HG02642 (cell line): ENCODE measurements around the gene MILR1.
"Not testable (repeated sequence)": the region's sequence is repeated elsewhere in the genome, so short reads cannot be mapped to it uniquely, and the experiment has no call there.

Experiments used
- ATAC-seq: cut with Tn5 transposase; IDR thresholded peaks from one replicate; pipeline ENCODE4 v1.9.1; 2021; ENCODE audit warnings: mild to moderate bottlenecking; ENCODE audit not compliant: unreplicated experiment, poor library complexity

MILR1 gene

DNA sequence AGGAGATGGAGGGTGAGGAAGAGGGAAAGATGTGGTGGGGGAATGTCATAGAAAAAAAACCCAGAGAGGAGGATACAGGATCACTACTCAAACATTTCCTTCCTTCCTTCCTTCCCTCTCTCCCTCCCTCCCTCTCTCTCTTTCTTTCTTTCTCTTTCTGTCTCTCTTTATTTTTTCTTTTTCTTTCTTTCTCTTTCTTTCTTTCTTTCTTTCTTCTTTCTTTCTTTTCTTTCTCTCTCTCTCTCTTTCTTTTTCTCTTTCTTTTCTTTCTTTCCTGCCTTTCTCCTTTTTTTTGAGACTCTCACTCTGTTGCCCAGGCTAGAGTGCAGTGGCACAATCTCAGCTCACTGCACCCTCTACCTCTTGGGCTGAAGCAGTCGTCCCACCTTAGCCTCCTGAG, 17.9 kb downstream of the MILR1 start:
- ATAC-seq, result not testable (repeated sequence)

DNA sequence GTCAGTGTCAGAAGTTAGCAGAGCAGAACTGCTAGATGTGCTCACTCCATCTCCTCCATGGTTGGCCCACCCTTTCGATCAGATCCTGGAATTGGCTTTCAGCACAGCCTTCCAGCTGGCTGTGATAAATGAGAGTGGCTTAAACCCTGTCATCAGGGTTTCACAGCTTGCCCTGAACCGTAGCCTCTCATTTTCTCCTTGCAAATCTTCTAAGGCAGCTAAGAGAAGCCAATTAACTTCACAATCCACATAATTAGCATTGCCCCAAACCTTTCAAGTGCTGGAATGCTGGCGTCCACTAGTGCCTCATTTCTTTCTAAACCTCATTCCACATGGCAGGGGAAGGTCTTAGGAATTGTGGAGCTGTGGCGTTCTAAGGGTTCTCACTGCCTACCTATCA, 21.7 kb downstream of the MILR1 start:
- ATAC-seq, result no peak

DNA sequence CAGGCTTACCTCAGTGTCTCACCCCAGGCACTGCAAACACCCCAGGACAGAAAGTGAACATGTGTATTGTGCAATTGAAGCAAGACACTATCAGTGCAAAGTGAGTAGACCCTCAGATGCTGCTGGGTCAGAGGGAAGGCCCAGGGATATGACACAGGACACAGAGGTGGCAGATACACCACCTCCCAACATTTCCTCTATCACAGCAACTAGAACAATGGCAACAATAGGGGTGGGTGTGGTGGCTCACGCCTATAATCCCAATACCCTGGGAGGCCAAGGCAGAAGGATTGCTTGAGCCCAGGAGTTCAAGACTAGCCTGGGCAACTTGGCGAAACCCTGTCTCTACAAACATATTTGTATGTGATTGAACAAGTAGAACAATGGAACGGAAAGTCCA, 22.5 kb downstream of the MILR1 start:
- no peak for ATAC-seq

DNA sequence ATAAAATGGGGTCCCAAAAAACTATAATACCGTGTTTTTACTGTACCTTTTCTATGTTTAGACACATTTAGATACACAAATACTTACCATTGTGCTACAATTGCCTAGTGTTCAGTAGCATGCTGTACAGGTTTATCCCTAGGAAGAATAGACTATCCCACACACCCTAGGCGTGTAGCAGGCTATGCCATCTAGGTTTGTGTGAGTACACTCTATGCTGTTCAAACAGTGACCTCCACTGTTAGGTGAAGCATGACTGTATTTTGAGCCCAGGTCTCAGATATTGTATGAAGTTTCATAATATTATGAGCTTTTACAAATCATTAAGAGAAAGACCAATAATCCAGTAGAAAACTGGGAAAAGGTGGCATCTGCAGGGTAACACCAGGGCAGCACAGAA, 23.6 kb downstream of the MILR1 start:
- ATAC-seq, result no peak

DNA sequence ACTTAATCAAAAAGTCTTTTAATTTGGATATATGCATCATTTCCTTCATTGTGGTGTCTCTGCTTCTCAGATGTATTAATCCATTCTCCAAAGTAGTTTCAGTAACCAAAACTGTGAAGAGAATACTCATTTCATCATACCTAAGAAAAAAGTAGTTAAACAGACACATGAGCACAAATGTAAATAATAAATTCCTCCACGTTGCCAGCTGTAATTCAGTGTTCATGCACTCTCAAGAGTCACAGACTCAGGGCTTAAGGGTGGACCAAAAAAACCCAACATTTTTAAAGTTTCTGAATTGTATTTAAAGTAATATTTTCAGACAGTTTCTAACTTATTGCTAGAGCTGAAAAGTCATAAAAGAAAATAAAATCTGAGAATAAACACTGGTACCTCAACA, 28.9 kb downstream of the MILR1 start:
- ATAC-seq, result no peak

DNA sequence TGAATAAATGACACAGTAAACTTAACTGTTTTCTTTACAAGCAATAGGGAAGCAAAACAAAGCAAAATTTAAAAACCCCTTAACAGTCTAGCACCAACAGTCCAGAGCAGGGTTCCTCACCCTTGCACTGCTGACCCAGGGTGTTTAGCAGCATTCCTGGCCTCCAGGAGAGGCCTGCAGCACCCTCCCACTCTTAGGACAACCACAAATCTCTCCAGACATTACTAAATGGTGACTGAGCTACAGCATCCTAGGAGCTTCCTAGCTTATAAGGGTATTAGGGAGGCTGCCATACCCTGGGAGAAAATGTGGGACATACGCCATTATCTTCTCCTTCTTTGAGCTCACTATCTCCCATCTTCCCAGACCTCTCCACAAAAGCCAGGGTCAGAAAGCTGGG, 32.0 kb downstream of the MILR1 start:
- ATAC-seq, result no peak

DNA sequence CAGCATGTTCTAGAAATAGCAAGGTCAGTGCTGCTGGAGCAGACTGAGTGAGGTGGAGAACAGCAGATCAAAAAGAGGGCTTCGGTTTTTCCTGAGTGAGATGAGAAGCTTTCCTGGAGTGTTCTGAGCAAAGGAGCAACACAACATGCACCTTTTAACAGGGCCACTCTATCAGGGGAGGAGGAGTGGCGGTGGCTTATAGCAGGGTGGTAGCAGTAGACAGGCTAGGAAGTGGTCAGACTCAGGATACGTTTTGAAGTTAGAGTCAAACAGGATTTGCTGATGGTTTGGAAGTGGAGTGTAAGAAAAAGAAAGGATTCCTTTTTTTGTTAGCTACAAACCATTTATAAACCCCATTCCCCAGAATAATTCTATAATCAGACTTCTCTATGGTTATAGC, 35.5 kb downstream of the MILR1 start:
- no peak for ATAC-seq

DNA sequence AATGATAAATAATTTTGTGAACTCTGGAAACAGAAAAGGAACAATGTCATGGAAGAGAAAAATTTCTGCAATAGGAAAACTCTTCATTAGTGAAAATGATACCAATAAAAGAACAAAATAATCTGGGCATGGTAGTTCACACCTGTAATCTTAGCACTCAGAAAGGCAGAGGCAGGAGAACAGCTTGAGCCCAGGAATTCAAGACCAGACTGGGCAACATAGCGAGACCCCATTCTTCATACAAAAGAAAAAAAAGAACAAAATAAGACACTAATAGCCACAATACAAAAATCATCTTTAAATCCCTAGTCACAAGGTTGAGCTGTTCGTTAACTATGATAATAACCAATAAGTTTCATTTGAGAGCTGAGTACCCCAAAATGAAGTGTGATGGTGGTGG, 39.4 kb downstream of the MILR1 start:
- ATAC-seq, result no peak

DNA sequence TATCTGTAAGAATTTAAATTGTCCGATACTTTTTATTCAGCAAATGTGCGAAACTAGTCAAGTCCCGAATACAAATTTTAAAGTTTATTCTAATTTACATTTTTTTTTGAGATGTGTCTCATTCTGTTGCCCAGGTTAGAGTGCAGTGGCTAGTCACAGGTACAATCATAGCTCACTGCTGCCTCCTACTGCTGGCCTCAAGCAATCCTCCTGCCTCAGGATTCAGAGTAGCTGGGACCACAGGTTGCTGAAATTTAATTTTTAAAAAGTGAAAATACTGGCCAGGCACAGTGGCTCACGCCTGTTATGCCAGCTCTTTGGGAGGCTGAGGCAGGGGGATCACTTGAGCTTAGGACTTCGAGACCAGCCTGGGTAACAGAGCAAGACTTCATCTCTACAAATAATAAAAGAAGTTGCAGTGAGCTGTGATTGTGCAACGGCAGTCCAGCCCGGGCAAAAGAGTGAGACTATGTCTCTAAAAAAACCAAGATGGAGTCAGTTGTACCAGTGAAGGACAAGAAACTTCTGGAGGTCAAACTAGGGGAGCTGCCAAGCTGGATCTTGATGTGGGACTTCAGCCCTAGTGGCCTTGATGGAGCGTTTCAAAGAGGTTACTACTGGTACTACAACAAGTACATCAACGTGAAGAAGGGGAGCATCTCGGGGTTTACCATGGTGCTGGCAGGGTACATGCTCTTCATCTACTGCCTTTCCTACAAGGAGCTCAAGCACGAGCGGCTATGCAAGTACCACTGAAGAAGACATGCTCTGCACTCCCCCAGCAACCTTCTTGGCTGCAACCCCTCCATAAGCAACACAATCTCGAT, 42.3 kb downstream of the MILR1 start:
- no peak for ATAC-seq

DNA sequence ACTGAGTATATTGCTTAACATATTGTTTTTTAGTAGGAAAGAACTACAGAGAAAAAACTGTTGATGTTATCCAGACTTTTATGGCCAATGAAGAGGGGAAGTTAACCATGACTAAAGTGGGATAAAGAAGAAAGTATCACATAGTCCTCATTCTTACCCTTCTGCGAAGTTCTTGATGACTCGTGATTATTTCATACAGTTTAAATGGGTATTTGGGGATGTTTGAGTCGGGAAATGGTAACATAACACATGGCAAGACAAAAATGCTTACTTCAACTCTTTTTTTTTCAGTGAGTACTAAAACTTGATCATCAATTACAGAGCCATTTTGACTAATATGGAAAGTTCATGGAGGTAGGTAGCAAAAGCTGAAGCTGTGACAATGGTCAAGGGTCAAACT, 43.1 kb downstream of the MILR1 start:
- ATAC-seq, result no peak

DNA sequence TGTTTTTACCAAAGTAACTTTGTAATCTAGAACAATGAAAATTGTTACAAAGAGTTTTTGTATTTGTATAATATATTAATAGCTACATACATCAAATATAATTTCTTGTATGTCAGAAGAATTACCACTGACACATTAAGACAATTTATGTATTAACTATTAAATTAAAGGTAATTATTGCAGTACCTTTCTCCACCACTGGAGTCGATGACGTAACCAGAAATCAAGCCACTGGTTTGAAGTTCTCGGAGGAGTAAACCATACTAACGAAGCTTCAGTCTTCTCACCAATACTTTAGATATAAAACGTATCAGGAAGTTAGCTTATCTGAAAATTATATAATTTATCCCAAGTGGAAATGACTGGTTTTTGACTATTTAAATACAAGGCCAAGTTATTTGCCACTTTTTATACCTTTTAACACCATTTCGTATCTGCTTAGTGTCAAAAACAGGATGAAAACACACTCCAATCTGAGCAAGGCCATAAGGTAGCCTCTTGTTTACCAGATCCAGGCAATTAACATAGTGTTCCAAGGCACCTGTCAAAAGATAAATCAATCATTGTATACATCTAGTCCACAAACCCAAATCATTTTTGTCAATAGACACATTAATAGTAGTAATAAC, 43.7 kb downstream of the MILR1 start:
- no peak for ATAC-seq

DNA sequence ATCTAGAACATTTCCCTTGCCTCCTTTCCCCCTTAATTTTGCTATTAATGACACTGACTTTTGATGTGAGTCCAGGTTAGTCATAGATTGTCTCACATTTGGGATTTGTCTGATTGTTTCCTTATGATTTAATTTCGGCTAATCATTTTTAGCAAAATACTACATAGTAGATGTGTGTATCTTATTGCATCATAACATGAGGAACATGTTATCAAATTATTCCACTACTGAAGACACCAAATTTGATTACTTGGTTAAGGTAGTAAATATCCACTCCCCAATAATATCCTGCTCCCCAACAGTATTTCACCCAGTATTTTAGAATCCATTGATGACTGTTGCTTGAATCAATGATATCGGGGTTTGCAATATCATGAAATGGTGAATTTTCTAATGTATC, 45.2 kb downstream of the MILR1 start:
- ATAC-seq, result no peak

DNA sequence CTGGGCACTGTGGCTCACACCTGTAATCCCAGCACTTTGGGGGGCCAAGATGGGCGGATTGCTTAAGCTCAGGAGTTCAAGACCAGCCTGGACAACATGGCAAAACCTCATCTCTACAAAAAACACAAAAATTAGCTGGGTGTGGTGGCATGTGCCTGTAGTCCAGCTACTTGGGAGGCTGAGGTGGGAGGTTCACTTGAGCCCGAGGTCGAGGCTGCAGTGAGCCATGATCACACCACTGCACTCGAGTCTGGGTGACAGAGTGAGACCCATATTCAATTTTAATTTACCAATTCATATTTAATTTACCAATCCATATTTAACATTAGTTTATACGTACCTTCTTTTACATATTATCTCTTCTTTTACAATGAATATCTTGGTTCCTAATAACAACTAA, 46.4 kb downstream of the MILR1 start:
- not testable (repeated sequence) for ATAC-seq

DNA sequence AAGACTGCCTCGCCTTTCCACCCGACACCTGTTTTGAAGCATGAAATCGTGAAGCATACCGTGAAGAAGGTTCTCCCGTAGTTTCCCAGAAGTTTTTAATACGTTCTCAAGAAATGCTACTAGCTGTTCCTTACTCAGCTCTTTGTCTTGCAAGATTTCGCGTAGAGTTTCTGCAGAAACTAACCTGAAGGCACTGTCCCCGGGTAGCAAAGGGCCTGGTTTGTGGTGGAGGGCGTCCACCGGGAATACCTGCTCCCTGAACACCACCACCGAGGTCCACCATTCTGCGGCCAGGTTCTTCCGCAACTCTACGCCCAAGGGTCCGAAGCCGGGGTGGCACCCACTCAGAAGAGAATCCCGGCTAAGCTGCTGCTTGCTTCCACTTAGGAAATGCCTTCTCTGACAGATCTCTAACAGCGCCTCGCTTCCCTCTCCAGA, 47.5 kb downstream of the MILR1 start:
- ATAC-seq, result no peak

DNA sequence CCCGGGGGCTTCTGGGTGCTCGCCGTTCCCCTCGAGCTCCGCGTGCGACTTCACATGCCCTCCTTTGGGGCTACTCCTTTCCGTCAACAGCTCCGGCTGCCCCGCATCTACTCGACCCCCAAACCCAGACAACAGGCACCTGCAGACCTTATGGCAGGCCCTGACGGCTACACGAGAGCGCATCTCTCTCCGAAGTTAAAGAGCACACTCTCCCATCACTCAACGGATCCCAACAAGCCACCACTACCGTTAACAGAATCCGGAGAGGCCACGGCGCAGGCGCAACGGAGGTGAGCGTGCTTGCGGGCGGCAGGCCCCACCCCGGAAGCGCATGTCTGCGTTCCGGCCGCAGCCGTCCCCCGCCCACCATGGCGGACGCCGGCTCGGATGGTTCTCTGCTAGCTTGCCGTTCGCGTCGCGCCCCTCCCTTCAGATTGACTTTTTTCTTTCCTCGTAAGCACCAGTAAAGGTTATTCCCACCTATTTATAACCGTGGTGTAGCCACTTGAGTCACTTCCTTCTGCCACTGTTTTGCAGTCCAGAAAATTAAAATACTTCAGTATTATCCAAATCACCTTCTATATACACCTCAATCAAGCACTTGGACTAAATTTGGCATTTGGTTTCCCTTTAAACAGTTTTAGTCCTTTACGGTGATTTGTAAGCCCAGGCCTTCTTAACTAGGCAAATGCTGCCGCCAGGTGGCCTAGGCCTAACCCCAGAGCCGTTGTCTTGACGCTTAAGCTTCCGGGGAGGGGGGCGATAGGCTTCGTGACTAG, 48.1 kb downstream of the MILR1 start, which contains the start of gene POLG2:
Gene POLG2 (minus strand): TSS at position 269 of the 779 bp plus-strand sequence. CDS start 86 bp downstream, at position 183.
- ATAC-seq, result peak; percentile 88

DNA sequence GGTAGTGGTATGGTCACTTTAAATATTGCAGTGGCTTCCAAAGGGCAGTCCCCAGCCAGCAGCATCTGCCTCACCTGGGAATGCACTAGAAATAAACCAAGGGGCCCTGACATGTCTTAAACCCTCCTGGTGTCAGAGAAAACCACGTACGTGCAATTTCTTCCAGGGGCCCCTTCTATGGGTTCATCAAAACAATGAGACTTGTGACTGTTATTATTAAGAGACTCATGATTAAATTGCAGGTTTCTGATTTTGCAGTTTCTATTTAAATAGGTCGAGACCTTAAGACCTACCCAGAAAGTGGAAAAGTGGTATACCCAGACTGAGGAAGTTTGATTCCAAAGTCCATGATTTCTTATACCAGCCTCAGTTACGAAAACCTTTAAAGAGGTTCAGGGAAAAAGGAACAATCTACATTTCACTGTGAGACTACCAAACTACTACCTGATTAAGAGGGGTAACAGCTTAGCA, 48.7 kb downstream of the MILR1 start:
- no peak for ATAC-seq

DNA sequence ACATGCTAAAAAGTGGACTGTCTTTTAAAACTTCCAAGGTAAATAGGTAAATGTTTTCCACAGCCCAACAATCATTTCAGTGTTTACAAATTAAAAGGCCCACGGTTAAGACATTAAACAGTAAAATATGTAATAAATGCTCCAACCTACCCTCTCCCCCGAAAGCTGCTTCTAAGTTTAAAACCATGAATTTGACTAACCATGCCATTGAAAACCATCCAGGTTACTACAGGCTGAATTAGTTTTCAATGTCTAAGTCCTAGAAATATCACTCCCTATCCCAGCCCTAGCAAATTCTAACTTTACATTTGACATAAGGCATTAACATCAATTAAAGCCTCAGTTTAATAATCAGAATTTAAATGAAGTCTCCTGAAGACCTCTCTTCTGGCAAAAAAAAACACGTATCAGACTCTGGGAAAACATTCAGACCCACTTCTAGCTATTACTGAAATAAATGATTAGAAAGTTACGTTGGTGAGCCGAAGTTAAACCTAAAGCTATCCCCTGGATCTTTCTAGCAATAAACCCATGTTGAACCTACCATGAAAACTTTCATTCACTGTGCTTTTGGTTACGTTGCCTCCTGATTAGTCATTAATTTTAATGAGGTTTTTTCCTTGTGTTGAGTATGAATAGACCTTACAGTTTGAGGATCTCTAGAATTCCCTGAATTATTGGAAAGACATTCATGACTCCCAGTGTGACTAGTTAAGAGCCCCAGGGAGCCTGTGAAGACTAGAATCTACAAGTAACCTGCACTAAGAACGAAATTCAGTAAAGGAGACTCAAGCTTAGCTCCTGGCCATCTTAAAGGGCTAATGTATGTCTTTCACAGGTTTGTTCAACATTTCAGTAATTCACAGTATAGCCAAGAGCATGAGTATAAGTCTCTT, 49.6 kb downstream of the MILR1 start:
- ATAC-seq, result no peak

DNA sequence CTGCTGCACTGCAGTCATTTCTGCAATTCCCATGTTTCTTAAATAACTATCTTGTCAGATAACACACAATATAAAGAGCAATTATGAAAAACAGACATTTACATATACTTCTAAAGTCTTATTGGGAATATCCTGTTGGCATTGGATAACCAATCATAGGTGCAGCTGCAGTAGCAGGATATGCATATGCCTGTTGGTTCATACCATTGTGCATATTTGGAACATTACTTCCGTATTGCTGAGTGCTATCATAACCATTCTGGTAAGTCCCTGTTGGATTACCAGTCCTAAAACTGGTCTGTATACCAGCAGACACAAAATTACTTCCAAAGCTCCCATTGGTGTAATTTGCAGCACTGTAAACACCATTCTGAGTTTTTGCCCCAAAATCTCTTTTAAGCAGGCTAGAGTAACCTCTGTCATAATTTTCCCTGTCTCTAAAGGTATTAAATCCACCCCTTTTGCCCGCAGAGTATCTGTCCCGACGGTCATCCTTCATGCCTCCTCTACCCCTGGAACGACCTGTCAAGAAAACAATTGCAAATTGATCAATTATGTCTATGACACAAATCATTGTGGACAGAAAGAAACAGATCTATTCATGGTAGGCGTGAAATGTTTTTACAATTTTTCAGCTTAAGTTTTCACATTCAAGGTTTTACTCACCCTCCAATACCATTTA, 51.0 kb downstream of the MILR1 start:
- ATAC-seq, result no peak

DNA sequence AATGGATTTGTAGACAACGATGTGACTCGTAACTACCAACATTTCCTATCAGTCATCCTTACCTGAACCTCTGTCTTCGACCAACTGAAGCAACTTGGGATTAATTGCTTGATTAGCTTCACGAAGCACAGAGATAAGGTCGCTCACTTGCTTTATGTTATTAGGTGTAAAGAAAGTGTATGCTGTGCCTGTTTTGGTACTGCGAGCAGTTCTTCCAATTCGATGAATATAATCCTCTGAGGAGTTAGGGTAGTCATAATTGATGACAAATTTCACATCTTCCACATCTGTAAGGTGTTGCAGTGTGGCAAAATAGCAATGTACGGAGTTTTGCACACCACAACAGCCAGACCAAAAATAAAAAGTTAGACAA, 51.6 kb downstream of the MILR1 start:
- ATAC-seq, result no peak
